K562 (cell line): ENCODE data around the gene KAT7. TPM values are rescaled to one million over a fixed set of nuclear protein-coding genes. Genes with fewer than 3 reads are reported as not detected.

Experiments used
- ATAC-seq: fragments of 200-7000 bp; cut with Tn5 transposase; 3 replicates; pipeline ENCODE4 v1.9.1; 2020; ENCODE audit warnings: moderate library complexity
- BruUV-seq: library from RNA; stranded (reverse); fragments of 400-500 nt; replicated peaks from 2 replicates; lab custom pipeline; 2021; lab: Mats Ljungman, UMichigan
- CTCF ChIA-PET: fragments of 300-600 bp; formaldehyde crosslinking; extraction: SDS; loops from one replicate; lab custom pipeline; 2021; ENCODE audit warnings: low intra/inter-chr PET ratio; lab: Yijun Ruan, JAX
- POLR2A ChIA-PET: fragments of 300-600, 350-650 bp; sonication (Branson Sonifier 250); formaldehyde crosslinking; extraction: SDS; loops from one replicate; lab custom pipeline; 2021; ENCODE audit warnings: antibody characterized with exemption, inconsistent platforms; lab: Yijun Ruan, JAX
- DNase-seq, 4 experiments: peaks; one replicate each; pipeline versions ENCODE4 v3.0.0 to v3.0.0-alpha.2; 2011 to 2018; ENCODE audit warnings: low spot score in 3 of 4, mixed read lengths in 3 of 4; ENCODE audit errors: extremely low read depth in 1 of 4
- FAIRE-seq: peaks from 2 replicates; lab custom pipeline; 2011; peaks lifted over from hg19 to GRCh38; lab: Jason Lieb, UNC
- H2AFZ ChIP-seq: 2 replicates; pipeline ENCODE4 v1.6.0; 2011; ENCODE audit warnings: low read depth, low read length, control low read depth, inconsistent platforms
- H3K27ac ChIP-seq: fragments of 200-600 bp; 3 replicates; pipeline ENCODE4 v1.8.0; 2011; ENCODE audit warnings: low read depth, mild to moderate bottlenecking, control low read depth, inconsistent platforms, low read length, moderate library complexity, mixed read lengths; ENCODE audit errors: extremely low read depth
- H3K27me3 ChIP-seq, 2 experiments: fragments of 300-600 bp in 1 of 2; 2 replicates in 1 of 2; 3 replicates in 1 of 2; pipeline versions ENCODE4 v1.6.0 to v1.8.0; 2011; ENCODE audit warnings: inconsistent platforms in 2 of 2, low read length in 2 of 2, mild to moderate bottlenecking in 1 of 2, mixed read lengths in 1 of 2, moderate library complexity in 1 of 2; ENCODE audit not compliant: control insufficient read depth in 2 of 2, insufficient read depth in 2 of 2
- H3K36me3 ChIP-seq: fragments of 300-600 bp; 3 replicates; pipeline ENCODE4 v1.8.0; 2011; ENCODE audit warnings: mild to moderate bottlenecking, low read length, inconsistent platforms; ENCODE audit not compliant: control insufficient read depth, insufficient read depth
- H3K4me1 ChIP-seq, 2 experiments: fragments of 200-600 bp in 1 of 2; replicated peaks in 1 of 2; 2 replicates in 1 of 2; 3 replicates in 1 of 2; pipeline versions ENCODE4 v1.5.1 to v1.8.0; 2011; ENCODE audit warnings: inconsistent platforms in 2 of 2, low read length in 2 of 2, mild to moderate bottlenecking in 1 of 2, mixed read lengths in 1 of 2, moderate library complexity in 1 of 2; ENCODE audit not compliant: control insufficient read depth in 2 of 2, insufficient read depth in 2 of 2
- H3K4me2 ChIP-seq: 2 replicates; pipeline ENCODE4 v1.6.1; 2011; ENCODE audit warnings: low read length, control low read depth, inconsistent platforms, mixed read lengths; ENCODE audit not compliant: insufficient read depth
- H3K4me3 ChIP-seq: fragments of 200-600 bp; sonication (generic), shearing (Covaris generic); 2 replicates; pipeline ENCODE4 v1.5.1; 2016; ENCODE audit warnings: control low read depth, inconsistent platforms
- H3K79me2 ChIP-seq: fragments of 200-600 bp; 3 replicates; pipeline ENCODE4 v1.8.0; 2011; ENCODE audit warnings: low read length, inconsistent platforms; ENCODE audit not compliant: control insufficient read depth, insufficient read depth
- H3K9ac ChIP-seq, 2 experiments: 2 replicates each; pipeline versions ENCODE4 v1.6.0 to v1.6.1; 2011; ENCODE audit warnings: low read depth in 2 of 2, low read length in 2 of 2, control low read depth in 1 of 2, inconsistent platforms in 1 of 2, mild to moderate bottlenecking in 1 of 2, mixed read lengths in 1 of 2; ENCODE audit not compliant: insufficient read depth in 1 of 2
- H3K9me1 ChIP-seq: one replicate; pipeline ENCODE4 v1.6.0; 2011; ENCODE audit warnings: inconsistent platforms, mild to moderate bottlenecking, low read length, moderate library complexity; ENCODE audit not compliant: control insufficient read depth, insufficient read depth
- H3K9me3 ChIP-seq: replicated peaks from 2 replicates; pipeline ENCODE4 v1.5.1; 2011; ENCODE audit warnings: low read depth, low read length, inconsistent platforms; ENCODE audit not compliant: control insufficient read depth, insufficient read depth
- H4K20me1 ChIP-seq: replicated peaks from 2 replicates; pipeline ENCODE4 v1.6.1; 2011; ENCODE audit warnings: low read length, inconsistent platforms, mixed read lengths; ENCODE audit not compliant: control insufficient read depth, insufficient read depth
- CBFA2T3 ChIP-seq: fragments of 450-650 bp; IDR thresholded peaks from 2 replicates; pipeline ENCODE4 v1.6.1; 2017
- NONO ChIP-seq, 2 experiments: fragments of 200-400 bp in 1 of 2; fragments of 450-650 bp in 1 of 2; formaldehyde crosslinking in 1 of 2; IDR thresholded peaks; 2 replicates each; pipeline ENCODE4 v1.6.1; 2017; ENCODE audit warnings: low read depth in 2 of 2, mild to moderate bottlenecking in 2 of 2, moderate library complexity in 2 of 2, low read length in 1 of 2
- NR3C1 ChIP-seq: sonication (generic); formaldehyde crosslinking; IDR thresholded peaks from 2 replicates; pipeline ENCODE4 v1.8.1; 2022; ENCODE audit warnings: missing genetic modification reagents
- NRF1 ChIP-seq, 2 experiments: fragments of 450-650 bp; IDR thresholded peaks in 1 of 2; conservative IDR thresholded peaks in 1 of 2; 2 replicates each; pipeline ENCODE4 v1.6.1; 2014; ENCODE audit warnings: mild to moderate bottlenecking in 2 of 2
- SMAD3 ChIP-seq: fragments of 450-650 bp; formaldehyde crosslinking; conservative IDR thresholded peaks from 2 replicates; pipeline ENCODE4 v1.4.0; 2020; ENCODE audit warnings: mild to moderate bottlenecking
- WGBS: fragments of 100-300 bp; shearing (Covaris generic); methylation state at CpG from one replicate; pipeline ENCODE4 v1.1.6; 2016; ENCODE audit warnings: low coverage, mixed read lengths; ENCODE audit not compliant: insufficient coverage; ENCODE audit errors: missing lambda C conversion rate; 5-methylcytosine and 5-hydroxymethylcytosine counted together
- in situ Hi-C: fragments of 300-500 bp; cut with MboI; formaldehyde crosslinking; loops from 4 replicates; pipeline ENCODE4 v1.15.0; 2018; ENCODE audit warnings: inconsistent platforms, mixed read lengths
- intact Hi-C: fragments of 100-400 bp; cut with micrococcal nuclease; formaldehyde crosslinking; loops from 2 replicates; pipeline ENCODE4 v1.14.2; 2022
- polyA plus RNA-seq, 8 experiments: library from polyadenylated mRNA; depleted of rRNA in 4 of 8; stranded (reverse) in 5 of 8; unstranded in 3 of 8; fragments of >200 nt; fragmentation: Nextera tagmentation in 2 of 8; fragmentation: Illumina TruSeq in 1 of 8; extraction: Ambion mirVana in 2 of 8; extraction: Trizol in 1 of 8; gene quantifications; 2 replicates each; pipeline versions ENCODE4 v1.2.1 to v1.2.3, GENCODE V29; 2011 to 2014; ENCODE audit warnings: inconsistent platforms in 1 of 8, missing spikeins in 1 of 8
- total RNA-seq, 7 experiments: library from RNA; depleted of rRNA in 6 of 7; stranded (reverse); fragments of >200 nt in 6 of 7; fragmentation: Illumina TruSeq in 2 of 7; extraction: Trizol in 2 of 7; gene quantifications; 2 replicates each; pipeline versions ENCODE4 v1.2.1 to v1.2.3, GENCODE V29; 2011 to 2021; ENCODE audit warnings: low replicate concordance in 1 of 7
- TF ChIP-seq, protein P1 (sequence below): fragments of 250-450 bp; sonication (Bioruptor Pico); IDR thresholded peaks from 2 replicates; pipeline ENCODE4 v1.5.0; 2020; ENCODE audit warnings: mild to moderate bottlenecking
- TF ChIP-seq, protein P2 (sequence below): sonication (generic); formaldehyde crosslinking; IDR thresholded peaks from 2 replicates; pipeline ENCODE4 v1.8.1; 2023; ENCODE audit warnings: mild to moderate bottlenecking, missing genetic modification reagents

The KAT7 gene
- total and polyA plus RNA-seq, 9 of the 15 experiments (the other 6 are each of a cell fraction or from before 2014, with no cell fraction given) = 10.8 to 57.3 (median 34.8) TPM

DNA sequence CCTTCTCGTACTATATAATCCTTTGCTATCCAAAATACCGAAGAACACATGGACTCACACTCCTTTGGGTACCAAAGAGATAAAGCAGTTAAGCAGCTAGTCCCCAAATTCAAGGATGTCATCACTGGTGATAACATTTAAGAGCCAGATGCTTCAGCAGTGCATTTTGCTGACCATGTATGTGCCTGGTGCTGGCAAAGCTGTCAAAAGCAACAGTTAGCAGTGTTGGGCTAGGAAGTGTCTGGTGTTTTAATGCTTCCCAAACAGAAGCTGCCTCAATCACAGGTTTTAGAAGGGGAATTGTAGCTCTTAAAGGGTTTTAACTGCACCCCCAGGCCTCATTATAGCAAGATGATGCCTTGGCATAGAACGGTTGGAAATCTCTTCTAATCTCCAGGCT, 29.3 kb upstream of the KAT7 start:
- BruUV-seq = no TSS peak
- CTCF ChIA-PET = no interaction called here
- Histone ChIP-seq H3K79me2 (peaks cover 93% of the 10 kb centered on the region), H3K4me3 (no peak overlapping the region), H2AFZ (no peak overlapping the region), H3K4me1 (peaks cover 30 to 63% of the 10 kb centered on the region in 2 experiments), H3K27ac (no peak overlapping the region), H3K4me2 (no peak overlapping the region; the same call in 1 of the 2 replicates), H3K36me3 (peaks cover 60% of the 10 kb centered on the region), H4K20me1 (peaks cover 29% of the 10 kb centered on the region), H3K27me3 (no peaks in the 10 kb centered on the region), H3K9ac (no peak overlapping the region), H3K9me1 (peaks cover 12% of the 10 kb centered on the region), H3K9me3 (no peaks in the 10 kb centered on the region)
- in situ Hi-C loops (no loop called here), intact Hi-C loops (no loop called here)
- ATAC-seq (no peak), DNase-seq (no peak), FAIRE-seq (no peak)
- 71% methylated on average over 3 of the region's 3 CpGs for WGBS
- POLR2A ChIA-PET = interaction anchor here (0.7 to 1.6 kb wide), 3 partner anchors 7 to 19 kb away, joined by 3 to 5 read pairs (median 5); no protein-coding TSS in a partner anchor
- TF ChIP-seq NRF1 (conservative IDR thresholded peaks at IDR 0.05 in 1 of 2, IDR thresholded peaks at IDR 0.05 in 1 of 2) (no peak), NR3C1 (CRISPR knock-in tag) (no peak), SMAD3 (no peak), NONO (IDR thresholded peaks at IDR 0.05; ENCODE audit: low read depth in 2 of 2, low read length in 1 of 2) (no peak), CBFA2T3 (no peak)
- TF ChIP-seq, protein P1, sequence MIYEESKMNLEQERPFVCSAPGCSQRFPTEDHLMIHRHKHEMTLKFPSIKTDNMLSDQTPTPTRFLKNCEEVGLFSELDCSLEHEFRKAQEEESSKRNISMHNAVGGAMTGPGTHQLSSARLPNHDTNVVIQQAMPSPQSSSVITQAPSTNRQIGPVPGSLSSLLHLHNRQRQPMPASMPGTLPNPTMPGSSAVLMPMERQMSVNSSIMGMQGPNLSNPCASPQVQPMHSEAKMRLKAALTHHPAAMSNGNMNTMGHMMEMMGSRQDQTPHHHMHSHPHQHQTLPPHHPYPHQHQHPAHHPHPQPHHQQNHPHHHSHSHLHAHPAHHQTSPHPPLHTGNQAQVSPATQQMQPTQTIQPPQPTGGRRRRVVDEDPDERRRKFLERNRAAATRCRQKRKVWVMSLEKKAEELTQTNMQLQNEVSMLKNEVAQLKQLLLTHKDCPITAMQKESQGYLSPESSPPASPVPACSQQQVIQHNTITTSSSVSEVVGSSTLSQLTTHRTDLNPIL = no peak
- TF ChIP-seq, protein P2, sequence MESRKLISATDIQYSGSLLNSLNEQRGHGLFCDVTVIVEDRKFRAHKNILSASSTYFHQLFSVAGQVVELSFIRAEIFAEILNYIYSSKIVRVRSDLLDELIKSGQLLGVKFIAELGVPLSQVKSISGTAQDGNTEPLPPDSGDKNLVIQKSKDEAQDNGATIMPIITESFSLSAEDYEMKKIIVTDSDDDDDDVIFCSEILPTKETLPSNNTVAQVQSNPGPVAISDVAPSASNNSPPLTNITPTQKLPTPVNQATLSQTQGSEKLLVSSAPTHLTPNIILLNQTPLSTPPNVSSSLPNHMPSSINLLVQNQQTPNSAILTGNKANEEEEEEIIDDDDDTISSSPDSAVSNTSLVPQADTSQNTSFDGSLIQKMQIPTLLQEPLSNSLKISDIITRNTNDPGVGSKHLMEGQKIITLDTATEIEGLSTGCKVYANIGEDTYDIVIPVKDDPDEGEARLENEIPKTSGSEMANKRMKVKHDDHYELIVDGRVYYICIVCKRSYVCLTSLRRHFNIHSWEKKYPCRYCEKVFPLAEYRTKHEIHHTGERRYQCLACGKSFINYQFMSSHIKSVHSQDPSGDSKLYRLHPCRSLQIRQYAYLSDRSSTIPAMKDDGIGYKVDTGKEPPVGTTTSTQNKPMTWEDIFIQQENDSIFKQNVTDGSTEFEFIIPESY = no peak
